NOMO-1 (cell line): ENCODE measurements around the gene IDH2.

Experiments
- DNase-seq, 2 experiments: peaks; one replicate each; lab custom pipeline; 2025; ENCODE audit not compliant: unreplicated experiment in 2 of 2; lab: John Stamatoyannopoulos, UW

Gene IDH2

DNA sequence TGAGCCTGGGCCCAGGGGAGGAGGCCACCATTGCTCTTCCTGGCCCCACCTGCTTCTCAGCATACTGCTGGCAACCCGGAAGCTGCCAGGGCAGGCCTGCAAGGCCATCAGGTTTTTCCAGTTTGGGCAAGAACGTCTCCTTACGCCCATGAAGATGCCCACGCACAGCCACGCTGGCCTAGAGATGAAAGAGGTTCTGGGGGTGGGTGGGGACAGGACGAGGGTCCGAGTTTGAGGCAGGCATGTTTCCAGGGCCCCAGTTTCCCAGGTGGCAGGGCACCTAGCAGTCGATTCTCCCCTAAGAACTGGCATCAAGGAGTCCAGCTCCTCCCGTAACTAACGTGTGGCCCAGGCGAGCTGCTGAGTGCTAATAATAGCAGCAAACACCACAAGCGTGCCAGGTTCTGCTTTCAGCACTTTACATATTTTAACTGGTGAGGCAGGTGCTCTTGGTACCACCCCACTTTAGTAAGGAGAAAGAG, 55.3 kb downstream of the IDH2 start:
- peak in 1 of 2 experiments; percentile 32 for DNase-seq

DNA sequence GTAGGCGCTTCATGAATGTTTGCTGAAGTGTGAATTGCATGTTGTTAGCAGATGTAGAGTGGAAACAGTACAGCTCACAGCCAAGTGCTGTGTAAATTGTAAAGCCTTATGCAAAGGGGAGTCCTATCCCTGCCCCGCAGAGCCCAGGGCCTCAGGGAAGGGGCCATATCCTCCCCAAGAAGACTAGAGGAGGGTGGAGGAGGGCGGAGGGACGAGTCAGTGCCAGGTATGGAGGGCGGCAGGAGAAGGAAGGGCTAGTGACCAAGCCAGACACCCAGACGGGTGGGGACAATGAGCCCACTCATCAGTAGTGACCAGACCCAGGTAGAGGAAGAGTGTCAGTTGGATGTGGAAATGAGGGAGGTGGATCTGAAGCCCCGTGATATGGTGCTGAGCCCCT, 56.0 kb downstream of the IDH2 start:
- no peak for DNase-seq

DNA sequence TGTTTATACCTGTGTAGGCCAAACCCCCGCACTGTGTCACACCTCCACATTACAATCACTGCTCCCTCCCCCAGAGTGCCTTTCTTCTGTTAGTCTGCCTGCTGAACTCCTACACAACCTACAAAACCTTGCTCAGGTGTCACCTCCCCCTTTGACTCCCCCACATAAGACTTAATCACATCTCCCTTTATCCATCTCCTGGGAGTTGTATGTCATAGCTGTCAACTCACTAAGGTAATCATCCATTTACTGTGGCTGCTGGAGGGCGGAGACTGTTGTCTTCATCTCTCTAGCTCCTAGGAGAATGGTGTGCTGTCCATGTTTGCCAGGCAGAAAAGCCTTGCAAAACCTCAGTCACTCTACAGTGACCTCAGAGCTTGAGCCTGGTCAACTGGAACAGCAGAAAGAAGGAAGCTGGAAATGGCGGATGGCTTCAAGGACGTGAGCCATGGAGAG, 57.3 kb downstream of the IDH2 start:
- no peak for DNase-seq

DNA sequence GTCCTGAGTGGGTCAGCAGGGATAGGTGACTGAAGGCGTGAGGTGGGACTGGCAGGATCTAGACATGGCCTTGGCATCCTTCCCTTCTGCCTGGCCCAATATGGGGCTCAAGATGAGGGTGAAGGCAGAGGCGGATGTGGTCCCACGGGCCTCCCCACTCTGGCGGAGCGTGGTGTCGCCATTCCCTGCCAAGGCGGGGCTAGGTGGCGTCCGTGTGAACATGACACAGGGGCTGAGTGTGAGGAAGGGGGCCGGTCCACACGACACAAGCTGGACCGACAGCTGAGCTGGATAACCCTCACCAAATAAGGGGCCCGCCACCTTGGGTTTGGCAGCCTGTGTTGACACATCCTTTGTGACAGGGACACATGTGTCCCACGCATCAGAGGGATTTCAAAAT, 58.1 kb downstream of the IDH2 start:
- no peak for DNase-seq

DNA sequence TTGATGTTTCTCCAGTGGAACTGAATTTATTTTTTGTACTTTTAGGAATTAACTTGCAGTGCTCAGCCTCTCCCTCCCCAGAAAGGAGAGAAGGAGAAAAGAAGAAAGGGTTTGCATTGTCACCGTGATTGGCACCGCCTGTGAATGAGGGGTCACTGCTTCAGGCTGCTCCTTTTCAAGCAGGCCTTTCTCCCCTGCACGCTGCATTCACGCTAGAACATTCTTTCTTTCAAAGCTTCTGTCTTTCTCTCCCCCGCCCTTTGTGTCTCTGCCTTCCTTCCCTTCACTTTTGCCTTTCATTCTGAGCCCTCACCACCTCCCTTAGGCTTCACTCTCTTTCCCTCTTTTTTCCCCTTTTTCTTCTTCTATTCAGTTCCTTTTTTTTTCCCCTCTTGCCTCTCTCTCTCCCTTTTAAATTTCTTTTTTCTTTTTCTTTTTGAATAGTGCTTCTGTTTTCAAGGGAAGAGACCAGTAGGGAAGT, 58.7 kb downstream of the IDH2 start:
- no peak for DNase-seq

DNA sequence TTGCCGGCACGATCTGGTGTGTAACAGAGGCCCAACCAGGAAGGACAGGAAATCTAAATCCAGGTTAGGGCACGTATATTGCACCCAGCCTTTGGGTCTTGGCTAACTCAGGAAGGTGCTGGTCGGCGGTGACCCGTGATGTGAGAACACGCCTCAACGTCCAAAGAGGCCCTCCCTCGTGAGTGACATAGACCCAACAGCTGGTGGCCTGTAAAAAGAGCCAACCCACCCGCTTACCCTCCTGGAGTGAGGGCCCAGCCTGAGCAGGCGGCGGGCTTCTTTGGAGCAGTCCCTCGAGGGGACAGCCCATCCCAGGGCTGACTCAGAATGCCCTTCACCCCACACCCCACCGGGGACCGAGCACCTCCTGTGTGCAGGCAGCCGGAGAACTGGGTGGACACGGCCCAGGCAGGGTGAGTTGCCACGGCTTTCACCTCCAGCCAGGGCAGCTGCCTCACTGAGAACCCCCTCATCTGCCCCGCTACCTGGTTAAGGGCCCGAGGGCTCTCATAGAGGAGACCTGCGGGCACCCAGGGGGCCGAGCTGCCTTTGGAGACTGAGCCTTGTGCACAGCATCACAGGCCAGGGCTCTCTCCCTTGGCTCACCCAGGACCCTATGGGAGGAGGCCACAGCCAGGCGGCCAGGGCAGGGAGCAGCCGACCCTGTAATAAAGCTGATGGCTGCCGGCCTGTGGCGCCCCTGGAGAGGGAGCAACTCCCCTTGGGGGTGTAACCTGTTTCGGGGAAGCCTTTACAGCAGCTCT, 59.3 kb downstream of the IDH2 start:
- DNase-seq = no peak

DNA sequence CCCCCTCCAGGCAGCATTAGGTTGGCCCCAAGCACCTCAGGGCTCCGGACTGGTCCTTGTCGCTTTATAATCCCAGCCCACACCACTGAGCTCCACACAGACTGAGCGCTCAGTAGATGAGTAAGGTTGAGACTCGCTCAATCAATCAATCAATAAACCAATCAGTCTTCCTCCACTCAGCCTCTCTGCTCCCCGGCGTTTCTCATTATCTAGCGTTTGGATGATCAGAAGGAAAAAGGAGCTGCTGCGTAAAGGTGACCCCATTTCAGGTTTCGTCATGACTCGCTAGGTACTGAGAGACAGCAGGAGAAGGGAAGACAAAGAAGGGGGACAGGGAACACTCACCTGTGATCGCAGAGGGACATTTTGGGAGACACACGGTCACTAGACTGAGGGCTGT, 59.9 kb downstream of the IDH2 start:
- no peak for DNase-seq

DNA sequence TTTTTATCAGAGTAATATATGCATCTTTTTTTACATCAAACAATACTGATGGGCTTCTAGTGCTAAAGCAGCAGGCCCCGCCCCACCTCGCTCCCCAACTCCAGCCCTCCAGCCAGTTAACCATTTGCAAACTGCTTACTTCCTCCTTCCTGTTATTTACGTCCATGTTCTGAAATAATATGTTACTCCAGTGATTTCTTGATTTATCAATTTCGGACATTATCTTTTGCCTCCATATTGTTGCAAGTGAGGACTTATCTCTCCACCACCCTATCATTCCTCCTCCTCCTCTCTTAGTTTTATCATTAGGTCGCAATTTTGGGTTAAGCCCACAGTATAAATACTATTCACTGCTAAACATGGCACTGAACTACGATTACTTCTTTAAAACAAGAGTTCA, 61.6 kb downstream of the IDH2 start:
- peak in 1 of 2 experiments; percentile 13 for DNase-seq

DNA sequence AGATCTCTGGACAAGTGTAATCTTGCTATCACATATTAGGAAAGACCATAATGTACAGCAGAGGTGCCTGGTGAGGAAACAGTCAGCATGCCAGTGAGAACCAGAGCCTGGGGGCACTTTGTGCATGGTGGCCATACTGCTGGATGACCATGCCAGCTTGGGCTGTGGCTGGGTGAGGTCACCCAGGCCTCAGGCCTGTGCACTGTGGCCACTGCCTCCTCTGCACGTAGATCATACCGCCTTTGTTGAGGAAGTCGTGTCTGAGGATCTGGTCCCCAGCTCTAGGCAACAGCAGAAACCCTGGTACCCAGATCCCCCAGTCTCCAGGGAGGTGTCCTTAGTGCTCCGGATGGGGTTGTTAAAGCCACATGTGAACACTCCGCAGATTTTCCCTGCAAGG, 62.3 kb downstream of the IDH2 start:
- DNase-seq = no peak

DNA sequence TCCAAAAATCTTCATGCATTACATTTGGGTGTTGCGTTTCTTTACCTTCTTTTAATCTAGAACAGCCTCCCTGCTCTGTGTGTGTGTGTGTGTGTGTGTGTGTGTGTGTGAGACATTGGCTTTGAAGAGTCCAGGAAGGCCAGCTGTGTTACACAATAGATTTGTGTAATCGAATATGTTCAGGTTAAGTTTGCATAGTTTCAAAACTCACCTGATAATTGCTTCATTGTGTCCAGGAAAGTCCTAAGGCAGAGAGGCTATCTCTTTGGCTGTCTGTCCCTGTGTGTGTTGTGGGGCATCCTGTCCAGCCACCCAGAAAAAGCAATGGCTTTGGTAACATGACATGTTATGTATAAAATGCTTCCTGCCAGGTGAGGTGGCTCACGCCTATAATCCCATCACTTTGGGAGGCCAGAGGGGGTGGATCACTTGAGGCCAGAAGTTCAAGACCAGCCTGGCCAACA, 63.6 kb downstream of the IDH2 start:
- DNase-seq = no peak

DNA sequence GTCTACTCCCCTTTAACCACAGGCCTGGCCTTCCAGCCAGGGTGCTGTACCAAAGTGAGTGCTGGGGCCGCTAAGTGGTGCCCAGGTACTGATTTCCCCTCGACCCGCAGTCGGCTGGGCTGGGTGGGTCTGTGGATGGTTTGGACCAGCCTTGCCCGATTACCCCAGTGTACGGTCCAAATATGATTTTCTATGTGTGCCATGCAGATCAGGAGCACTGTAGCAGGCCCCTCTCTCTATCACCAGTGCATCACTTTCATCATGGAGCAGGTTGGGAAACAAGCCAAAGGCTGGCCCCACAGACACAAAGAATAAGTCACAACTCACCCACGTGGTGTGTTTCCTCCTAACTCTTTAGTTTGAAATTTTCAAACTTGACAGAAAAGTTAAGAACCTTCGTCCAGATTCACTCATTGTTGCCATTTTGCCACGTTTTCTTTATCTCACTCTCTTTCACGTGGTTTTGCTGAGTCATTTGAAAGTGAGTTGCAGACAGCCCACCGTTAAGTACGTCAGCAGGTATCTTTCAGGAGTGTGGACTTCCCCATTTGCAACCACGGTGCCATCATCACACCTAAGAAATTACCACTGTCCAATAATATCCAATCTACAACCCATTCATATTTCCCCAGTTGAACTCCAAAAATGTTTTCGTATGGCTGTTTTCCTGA, 64.2 kb downstream of the IDH2 start:
- DNase-seq = peak in 1 of 2 experiments; percentile 36

DNA sequence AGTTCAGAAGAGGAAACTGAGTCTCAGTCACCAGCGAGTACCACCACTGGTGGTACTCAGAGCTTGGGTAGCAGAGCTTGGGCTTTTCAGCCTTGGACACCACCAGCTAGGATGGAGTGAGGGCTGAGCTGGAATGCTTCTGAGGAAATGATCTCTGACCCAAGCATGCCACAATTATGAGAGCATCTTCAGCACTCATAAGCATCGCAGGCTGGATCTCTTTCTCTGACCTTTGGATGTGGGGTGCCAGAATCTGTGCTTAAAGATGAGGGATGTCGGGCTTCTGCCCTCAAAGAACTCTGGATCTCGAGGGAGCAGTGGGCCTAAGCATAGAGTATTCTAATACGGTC, 64.8 kb downstream of the IDH2 start:
- DNase-seq = no peak

DNA sequence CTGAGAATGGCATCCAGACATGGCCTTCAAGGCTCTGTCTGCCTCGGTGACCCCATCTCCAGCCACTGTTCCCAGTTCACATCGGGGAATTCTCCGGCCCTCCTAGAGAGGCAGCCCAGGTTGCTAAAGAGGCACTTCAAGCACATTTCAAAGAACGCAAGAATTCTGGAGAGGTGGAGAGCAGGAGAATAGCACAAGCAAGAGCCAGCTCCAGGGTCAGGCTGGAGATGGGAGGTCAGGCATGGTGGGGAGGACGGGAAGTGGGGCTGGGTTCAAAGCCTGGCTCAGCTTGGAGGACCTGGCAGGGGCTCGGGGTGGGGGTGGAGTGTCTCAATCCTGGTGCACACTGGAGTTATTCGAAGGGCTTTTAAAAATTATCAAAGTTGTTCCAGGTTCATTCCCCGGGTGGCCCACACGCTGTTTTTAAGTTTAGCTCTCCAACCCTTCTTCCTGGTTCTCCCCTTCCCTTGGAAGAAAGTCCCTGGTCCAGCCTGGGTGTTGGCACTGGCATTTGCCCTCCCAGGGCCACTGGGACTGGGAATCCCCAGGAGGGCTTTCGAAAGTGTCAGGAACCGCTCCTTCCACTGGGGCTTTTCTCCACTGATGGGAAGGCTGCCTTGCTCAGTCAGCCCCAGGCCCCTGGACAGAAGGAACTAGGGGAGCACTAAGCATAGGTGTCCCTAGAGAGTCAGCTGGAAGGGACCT, 65.3 kb downstream of the IDH2 start:
- DNase-seq = no peak

DNA sequence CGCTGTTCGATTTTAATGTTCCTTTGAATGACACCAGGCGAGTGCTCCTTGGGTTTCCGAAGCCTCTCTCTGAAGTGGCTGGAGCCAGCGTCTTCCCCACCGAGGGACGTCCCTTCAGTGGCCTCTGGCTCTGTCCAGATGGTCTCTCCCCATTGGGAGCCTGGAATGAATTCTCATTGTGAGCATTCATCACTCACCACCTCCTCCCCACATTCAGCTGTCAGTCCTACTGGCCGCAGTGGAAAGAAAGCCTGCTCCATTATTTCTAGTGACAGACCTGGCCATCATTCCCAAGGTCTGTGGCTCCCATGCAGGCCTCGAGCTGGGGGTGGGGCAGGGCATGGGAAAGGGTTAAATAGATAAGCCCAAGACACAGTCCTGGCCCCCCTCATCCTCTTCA, 65.9 kb downstream of the IDH2 start:
- no peak for DNase-seq

DNA sequence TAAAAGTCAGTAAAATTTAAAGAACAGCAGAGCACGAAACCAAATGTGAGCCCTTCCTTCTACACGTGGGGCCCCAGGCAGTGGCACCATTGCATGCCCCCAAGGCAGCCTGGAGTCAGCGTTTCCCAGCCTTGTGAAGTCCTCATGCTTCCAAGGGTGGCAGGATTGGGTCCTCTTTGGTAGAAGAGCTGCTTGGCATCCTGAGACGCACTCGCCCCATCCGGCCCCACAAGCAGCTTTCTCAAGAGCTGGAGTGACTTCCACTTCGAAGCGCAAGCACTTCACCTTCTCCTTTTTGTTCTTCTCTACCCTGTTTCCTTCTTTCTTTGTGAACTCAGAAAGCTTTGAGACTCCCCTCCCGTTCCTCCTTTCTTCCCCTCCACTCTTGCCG, 66.4 kb downstream of the IDH2 start:
- peak; percentile 68 to 74 for DNase-seq

DNA sequence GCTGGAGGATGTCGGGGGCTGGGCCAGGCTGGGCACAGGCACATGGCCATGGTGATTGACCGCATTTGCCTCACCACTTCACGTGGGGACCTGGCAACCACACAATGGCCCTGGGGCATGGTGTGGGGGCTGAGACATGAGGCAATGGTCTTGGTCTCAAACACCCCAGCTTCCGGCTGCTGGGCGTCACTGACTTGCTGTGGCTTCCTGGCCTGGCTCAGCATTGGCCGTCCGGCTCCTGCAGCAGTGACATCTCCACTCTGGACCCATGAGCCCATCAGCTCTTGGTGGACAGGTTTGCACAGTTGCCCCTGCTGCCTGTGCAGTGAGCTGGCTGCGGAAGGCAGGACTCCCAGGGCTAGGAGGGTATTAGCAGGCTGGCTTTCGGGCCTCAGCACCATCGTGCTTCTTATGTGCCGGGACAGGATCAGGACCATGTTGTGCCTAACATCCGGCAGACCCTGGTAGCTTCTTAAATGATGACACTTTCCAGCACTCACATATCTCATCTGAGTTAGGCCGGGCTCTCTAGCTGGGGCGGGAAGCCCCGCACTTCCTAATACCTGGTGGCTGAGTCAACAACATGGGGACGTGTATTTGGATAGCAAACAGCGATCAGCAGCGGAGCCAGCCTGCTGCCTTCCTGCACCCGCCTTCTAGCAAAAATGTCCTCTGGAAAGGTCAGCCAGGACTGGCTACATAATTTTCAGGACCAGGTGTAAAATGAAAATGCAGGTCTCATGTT, 67.0 kb downstream of the IDH2 start:
- no peak for DNase-seq

DNA sequence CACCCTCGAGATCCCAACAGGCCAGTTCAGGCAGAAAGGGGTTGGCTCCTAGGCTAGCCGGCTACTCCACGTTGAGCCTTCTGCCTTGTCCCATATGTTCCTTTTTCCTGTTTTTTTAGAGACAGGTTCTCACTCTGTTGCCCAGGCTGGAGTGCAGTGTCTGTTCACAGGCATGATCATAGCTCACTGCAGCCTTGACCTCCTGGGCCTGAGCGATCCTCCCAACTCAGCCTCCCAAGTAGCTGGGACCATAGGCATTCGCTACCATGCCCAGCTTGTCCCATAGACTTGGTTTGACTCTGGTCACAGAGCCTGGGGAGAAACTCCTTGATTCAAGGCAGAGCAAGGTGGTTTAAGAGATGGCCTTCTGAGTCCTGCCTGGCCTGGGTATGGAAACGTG, 68.8 kb downstream of the IDH2 start:
- DNase-seq = no peak
